Hepatocyte (in vitro differentiated cells): ENCODE results near the gene BRIP1.

ENCODE experiments used
- CTCF ChIP-seq: fragments of 200-600 bp; sonication (generic); IDR thresholded peaks from 2 replicates; pipeline ENCODE4 v1.5.1; 2016; ENCODE audit warnings: antibody characterized with exemption, mild to moderate bottlenecking; ENCODE audit not compliant: poor library complexity
- EZH2 ChIP-seq: fragments of 200-600 bp; sonication (generic); IDR thresholded peaks from 2 replicates; pipeline ENCODE4 v1.6.1; 2016; ENCODE audit warnings: antibody characterized with exemption, mild to moderate bottlenecking, borderline replicate concordance
- EZH2phosphoT487 ChIP-seq: fragments of 200-600 bp; sonication (generic); IDR thresholded peaks from one replicate; pipeline ENCODE4 v1.6.1; 2018; ENCODE audit warnings: antibody characterized with exemption, mild to moderate bottlenecking, low read depth, moderate library complexity; ENCODE audit not compliant: unreplicated experiment, severe bottlenecking

- TF ChIP-seq CTCF (no peak), EZH2 (no peak), EZH2phosphoT487 (no peak)
These were observed 150.3 kb downstream of the BRIP1 start for GRCh38 chr17:61713035-61713434.
